ENCODE results near the gene COL17A1.

- TF ChIP-seq CTCF (IDR thresholded peaks at IDR 0.05; ENCODE audit: low read depth, low read length) (no peak), EZH2phosphoT487 (IDR thresholded peaks at IDR 0.05; ENCODE audit: low read depth) (no peak)
Observed at GRCh38 chr10:104065748-104066147, 19.9 kb downstream of the COL17A1 start.

Measured in OCI-LY3 (cell line).